ENCODE measurements around the gene RHOH. TPM values are rescaled to one million over a fixed set of nuclear protein-coding genes. Genes with fewer than 3 reads are reported as not detected.

The RHOH gene
- total and polyA plus RNA-seq, 9 of the 15 experiments (the other 6 are each of a cell fraction or from before 2014, with no cell fraction given) = 14.3 to 37.7 (median 23.2) TPM

DNA sequence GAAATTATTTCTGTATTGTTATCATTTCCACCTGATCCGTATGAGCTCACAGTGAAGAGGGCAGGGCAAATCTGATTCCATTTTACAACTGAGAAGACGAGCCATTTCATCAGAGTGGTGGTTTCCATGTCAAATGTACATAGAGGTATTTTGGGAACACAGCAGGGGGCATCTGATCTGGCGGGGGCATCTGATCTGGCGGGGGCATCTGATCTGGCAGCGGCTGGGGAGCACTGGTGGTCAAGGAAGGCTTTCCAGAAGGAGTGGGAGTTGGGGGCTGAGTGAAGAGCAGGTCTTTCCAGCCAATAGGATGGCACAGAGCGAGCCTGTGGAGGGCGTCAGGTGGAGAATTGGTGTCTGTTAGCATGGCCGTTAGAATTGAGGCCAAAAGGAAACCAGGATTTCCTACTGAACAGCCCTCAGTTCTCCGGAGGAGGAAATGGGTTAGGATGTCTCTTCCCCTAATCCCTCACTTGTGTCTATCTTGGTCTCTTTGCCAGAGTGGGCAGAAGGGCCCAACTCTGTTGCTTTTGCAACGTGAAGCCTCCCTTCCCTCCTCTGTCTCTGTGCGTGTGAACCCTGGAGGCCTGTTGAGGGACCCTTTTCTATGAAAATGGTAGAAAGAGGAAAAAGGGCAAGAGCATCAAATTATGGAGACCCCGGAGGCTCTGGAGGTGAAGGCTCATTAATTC, 41.3 kb downstream of the RHOH start (continued):
- TF ChIP-seq, protein P1, sequence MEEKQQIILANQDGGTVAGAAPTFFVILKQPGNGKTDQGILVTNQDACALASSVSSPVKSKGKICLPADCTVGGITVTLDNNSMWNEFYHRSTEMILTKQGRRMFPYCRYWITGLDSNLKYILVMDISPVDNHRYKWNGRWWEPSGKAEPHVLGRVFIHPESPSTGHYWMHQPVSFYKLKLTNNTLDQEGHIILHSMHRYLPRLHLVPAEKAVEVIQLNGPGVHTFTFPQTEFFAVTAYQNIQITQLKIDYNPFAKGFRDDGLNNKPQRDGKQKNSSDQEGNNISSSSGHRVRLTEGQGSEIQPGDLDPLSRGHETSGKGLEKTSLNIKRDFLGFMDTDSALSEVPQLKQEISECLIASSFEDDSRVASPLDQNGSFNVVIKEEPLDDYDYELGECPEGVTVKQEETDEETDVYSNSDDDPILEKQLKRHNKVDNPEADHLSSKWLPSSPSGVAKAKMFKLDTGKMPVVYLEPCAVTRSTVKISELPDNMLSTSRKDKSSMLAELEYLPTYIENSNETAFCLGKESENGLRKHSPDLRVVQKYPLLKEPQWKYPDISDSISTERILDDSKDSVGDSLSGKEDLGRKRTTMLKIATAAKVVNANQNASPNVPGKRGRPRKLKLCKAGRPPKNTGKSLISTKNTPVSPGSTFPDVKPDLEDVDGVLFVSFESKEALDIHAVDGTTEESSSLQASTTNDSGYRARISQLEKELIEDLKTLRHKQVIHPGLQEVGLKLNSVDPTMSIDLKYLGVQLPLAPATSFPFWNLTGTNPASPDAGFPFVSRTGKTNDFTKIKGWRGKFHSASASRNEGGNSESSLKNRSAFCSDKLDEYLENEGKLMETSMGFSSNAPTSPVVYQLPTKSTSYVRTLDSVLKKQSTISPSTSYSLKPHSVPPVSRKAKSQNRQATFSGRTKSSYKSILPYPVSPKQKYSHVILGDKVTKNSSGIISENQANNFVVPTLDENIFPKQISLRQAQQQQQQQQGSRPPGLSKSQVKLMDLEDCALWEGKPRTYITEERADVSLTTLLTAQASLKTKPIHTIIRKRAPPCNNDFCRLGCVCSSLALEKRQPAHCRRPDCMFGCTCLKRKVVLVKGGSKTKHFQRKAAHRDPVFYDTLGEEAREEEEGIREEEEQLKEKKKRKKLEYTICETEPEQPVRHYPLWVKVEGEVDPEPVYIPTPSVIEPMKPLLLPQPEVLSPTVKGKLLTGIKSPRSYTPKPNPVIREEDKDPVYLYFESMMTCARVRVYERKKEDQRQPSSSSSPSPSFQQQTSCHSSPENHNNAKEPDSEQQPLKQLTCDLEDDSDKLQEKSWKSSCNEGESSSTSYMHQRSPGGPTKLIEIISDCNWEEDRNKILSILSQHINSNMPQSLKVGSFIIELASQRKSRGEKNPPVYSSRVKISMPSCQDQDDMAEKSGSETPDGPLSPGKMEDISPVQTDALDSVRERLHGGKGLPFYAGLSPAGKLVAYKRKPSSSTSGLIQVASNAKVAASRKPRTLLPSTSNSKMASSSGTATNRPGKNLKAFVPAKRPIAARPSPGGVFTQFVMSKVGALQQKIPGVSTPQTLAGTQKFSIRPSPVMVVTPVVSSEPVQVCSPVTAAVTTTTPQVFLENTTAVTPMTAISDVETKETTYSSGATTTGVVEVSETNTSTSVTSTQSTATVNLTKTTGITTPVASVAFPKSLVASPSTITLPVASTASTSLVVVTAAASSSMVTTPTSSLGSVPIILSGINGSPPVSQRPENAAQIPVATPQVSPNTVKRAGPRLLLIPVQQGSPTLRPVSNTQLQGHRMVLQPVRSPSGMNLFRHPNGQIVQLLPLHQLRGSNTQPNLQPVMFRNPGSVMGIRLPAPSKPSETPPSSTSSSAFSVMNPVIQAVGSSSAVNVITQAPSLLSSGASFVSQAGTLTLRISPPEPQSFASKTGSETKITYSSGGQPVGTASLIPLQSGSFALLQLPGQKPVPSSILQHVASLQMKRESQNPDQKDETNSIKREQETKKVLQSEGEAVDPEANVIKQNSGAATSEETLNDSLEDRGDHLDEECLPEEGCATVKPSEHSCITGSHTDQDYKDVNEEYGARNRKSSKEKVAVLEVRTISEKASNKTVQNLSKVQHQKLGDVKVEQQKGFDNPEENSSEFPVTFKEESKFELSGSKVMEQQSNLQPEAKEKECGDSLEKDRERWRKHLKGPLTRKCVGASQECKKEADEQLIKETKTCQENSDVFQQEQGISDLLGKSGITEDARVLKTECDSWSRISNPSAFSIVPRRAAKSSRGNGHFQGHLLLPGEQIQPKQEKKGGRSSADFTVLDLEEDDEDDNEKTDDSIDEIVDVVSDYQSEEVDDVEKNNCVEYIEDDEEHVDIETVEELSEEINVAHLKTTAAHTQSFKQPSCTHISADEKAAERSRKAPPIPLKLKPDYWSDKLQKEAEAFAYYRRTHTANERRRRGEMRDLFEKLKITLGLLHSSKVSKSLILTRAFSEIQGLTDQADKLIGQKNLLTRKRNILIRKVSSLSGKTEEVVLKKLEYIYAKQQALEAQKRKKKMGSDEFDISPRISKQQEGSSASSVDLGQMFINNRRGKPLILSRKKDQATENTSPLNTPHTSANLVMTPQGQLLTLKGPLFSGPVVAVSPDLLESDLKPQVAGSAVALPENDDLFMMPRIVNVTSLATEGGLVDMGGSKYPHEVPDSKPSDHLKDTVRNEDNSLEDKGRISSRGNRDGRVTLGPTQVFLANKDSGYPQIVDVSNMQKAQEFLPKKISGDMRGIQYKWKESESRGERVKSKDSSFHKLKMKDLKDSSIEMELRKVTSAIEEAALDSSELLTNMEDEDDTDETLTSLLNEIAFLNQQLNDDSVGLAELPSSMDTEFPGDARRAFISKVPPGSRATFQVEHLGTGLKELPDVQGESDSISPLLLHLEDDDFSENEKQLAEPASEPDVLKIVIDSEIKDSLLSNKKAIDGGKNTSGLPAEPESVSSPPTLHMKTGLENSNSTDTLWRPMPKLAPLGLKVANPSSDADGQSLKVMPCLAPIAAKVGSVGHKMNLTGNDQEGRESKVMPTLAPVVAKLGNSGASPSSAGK (IDR thresholded peaks at IDR 0.05) = peak; percentile 84; the same call in 1 of the 2 replicates
- TF ChIP-seq, protein P2, sequence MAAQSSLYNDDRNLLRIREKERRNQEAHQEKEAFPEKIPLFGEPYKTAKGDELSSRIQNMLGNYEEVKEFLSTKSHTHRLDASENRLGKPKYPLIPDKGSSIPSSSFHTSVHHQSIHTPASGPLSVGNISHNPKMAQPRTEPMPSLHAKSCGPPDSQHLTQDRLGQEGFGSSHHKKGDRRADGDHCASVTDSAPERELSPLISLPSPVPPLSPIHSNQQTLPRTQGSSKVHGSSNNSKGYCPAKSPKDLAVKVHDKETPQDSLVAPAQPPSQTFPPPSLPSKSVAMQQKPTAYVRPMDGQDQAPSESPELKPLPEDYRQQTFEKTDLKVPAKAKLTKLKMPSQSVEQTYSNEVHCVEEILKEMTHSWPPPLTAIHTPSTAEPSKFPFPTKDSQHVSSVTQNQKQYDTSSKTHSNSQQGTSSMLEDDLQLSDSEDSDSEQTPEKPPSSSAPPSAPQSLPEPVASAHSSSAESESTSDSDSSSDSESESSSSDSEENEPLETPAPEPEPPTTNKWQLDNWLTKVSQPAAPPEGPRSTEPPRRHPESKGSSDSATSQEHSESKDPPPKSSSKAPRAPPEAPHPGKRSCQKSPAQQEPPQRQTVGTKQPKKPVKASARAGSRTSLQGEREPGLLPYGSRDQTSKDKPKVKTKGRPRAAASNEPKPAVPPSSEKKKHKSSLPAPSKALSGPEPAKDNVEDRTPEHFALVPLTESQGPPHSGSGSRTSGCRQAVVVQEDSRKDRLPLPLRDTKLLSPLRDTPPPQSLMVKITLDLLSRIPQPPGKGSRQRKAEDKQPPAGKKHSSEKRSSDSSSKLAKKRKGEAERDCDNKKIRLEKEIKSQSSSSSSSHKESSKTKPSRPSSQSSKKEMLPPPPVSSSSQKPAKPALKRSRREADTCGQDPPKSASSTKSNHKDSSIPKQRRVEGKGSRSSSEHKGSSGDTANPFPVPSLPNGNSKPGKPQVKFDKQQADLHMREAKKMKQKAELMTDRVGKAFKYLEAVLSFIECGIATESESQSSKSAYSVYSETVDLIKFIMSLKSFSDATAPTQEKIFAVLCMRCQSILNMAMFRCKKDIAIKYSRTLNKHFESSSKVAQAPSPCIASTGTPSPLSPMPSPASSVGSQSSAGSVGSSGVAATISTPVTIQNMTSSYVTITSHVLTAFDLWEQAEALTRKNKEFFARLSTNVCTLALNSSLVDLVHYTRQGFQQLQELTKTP (IDR thresholded peaks at IDR 0.05; ENCODE audit: low read depth in 1 of 2, partially characterized antibody in 2 of 2) = peak in 1 of 2 experiments; percentile 19
- TF ChIP-seq ZNF12 (CRISPR knock-in tag; IDR thresholded peaks at IDR 0.05) (no peak), GABPB1 (CRISPR knock-in tag; IDR thresholded peaks at IDR 0.05) (no peak), ELF4 (CRISPR knock-in tag; IDR thresholded peaks at IDR 0.05) (peak; percentile 96), NFIX (CRISPR knock-in tag; IDR thresholded peaks at IDR 0.05; ENCODE audit: low read depth) (no peak; the same call in 1 of the 2 replicates), SMC3 (conservative IDR thresholded peaks at IDR 0.05; ENCODE audit: insufficient read depth, low read depth, low read length) (no peak)
- TF ChIP-seq, protein P3, sequence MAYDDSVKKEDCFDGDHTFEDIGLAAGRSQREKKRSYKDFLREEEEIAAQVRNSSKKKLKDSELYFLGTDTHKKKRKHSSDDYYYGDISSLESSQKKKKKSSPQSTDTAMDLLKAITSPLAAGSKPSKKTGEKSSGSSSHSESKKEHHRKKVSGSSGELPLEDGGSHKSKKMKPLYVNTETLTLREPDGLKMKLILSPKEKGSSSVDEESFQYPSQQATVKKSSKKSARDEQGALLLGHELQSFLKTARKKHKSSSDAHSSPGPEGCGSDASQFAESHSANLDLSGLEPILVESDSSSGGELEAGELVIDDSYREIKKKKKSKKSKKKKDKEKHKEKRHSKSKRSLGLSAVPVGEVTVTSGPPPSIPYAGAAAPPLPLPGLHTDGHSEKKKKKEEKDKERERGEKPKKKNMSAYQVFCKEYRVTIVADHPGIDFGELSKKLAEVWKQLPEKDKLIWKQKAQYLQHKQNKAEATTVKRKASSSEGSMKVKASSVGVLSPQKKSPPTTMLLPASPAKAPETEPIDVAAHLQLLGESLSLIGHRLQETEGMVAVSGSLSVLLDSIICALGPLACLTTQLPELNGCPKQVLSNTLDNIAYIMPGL (CRISPR knock-in tag; IDR thresholded peaks at IDR 0.05) = no peak

All from K562 (cell line).